Left lung (tissue), 10 donors: ENCODE data around the gene DYRK2. TPM values are rescaled to one million over a fixed set of nuclear protein-coding genes. Genes with fewer than 3 reads are reported as not detected.

Experiments
- ATAC-seq: fragments of 200-7000 bp; cut with Tn5 transposase; one replicate; pipeline ENCODE4 v1.9.1; 2020; ENCODE audit warnings: moderate library complexity
- DNase-seq, 4 donors: peaks; one replicate each; pipeline ENCODE4 v3.0.0-alpha.2; 2013 to 2020
- H3K27ac ChIP-seq, 2 donors: fragments of 200-600 bp; sonication (generic) in 1 of 2; one replicate each; pipeline versions ENCODE4 v1.5.0 to v1.8.0; 2020 to 2021
- H3K27me3 ChIP-seq, 2 donors: fragments of 200-600 bp; sonication (generic) in 1 of 2; one replicate each; pipeline versions ENCODE4 v1.5.0 to v1.8.0; 2020 to 2021
- H3K36me3 ChIP-seq, 2 donors: fragments of 200-600 bp; sonication (generic) in 1 of 2; one replicate each; pipeline versions ENCODE4 v1.5.0 to v1.8.0; 2020 to 2021
- H3K4me1 ChIP-seq, 2 donors: fragments of 200-600 bp; one replicate each; pipeline ENCODE4 v1.8.0; 2021
- H3K4me3 ChIP-seq, 2 donors: fragments of 200-600 bp; sonication (generic) in 1 of 2; one replicate each; pipeline versions ENCODE4 v1.5.0 to v1.8.0; 2020 to 2021; ENCODE audit warnings: mild to moderate bottlenecking in 1 of 2
- H3K9me3 ChIP-seq, 2 donors: fragments of 200-600 bp; sonication (generic) in 1 of 2; one replicate each; pipeline versions ENCODE4 v1.5.0 to v1.8.0; 2020 to 2021
- CTCF ChIP-seq, 2 donors: fragments of 200-600 bp; sonication (generic) in 1 of 2; IDR thresholded peaks; one replicate each; pipeline versions ENCODE4 v1.5.0 to v1.8.0; 2021; ENCODE audit warnings: antibody characterized with exemption in 2 of 2
- intact Hi-C, 2 donors: fragments of 100-400 bp; cut with DNase I; formaldehyde crosslinking; loops; one replicate each; pipeline versions ENCODE4 v1.11.2 to v1.14.2; 2022
- polyA plus RNA-seq, 6 donors: library from polyadenylated mRNA; unstranded; fragments of 120-200 nt; gene quantifications; one replicate each; pipeline ENCODE4 v1.2.1, GENCODE V29; 2013; ENCODE audit not compliant: insufficient read length in 6 of 6
- total RNA-seq, 2 donors: library from RNA; stranded (reverse); fragmentation: NEBNext Ultra II Directional; extraction: Animal tissue kit (Norgen Biotek cat#: 25700); gene quantifications; one replicate each; pipeline ENCODE4 v1.2.1, GENCODE V29; 2021
- donor health status: DM: no; HTN: yes; CAD: no.
- donor health status: DM: no; HTN: no; CAD: no.

DYRK2 gene
- total and polyA plus RNA-seq, 8 donors = 17.4 to 22.8 (median 22.0) TPM

- Histone ChIP-seq H3K4me1 (peaks cover 0 to 12% of the 10 kb centered on the region in 2 donors), H3K27ac (no peak overlapping the region), H3K36me3 (no peaks in the 10 kb centered on the region), H3K4me3 (no peak overlapping the region), H3K27me3 (no peaks in the 10 kb centered on the region), H3K9me3 (no peaks in the 10 kb centered on the region)
- ATAC-seq (no peak), DNase-seq (no peak)
- intact Hi-C loops = no loop called here
- no peak for TF ChIP-seq CTCF (IDR thresholded peaks at IDR 0.05)
Observed at GRCh38 chr12:67704071-67704470, 55.5 kb downstream of the DYRK2 start.

GRCh38 chr12:67705394-67706370 is 57.1 kb downstream of the DYRK2 start:
- no peaks in the 10 kb centered on the region for H3K36me3 ChIP-seq
- intact Hi-C loops = no loop called here
- no peak overlapping the region for H3K4me3 ChIP-seq
- H3K27ac ChIP-seq = no peak overlapping the region
- H3K9me3 ChIP-seq = no peaks in the 10 kb centered on the region
- no peak for TF ChIP-seq CTCF (IDR thresholded peaks at IDR 0.05)
- DNase-seq = peak in 2 of 4 donors; percentile 46 to 72
- peaks cover 0 to 6% of the 10 kb centered on the region in 2 donors for H3K4me1 ChIP-seq
- no peak for ATAC-seq
- H3K27me3 ChIP-seq = no peaks in the 10 kb centered on the region

- H3K9me3 ChIP-seq = no peaks in the 10 kb centered on the region
- H3K4me3 ChIP-seq = no peak overlapping the region
- H3K36me3 ChIP-seq = no peaks in the 10 kb centered on the region
- intact Hi-C loops = no loop called here
- H3K27ac ChIP-seq = no peak overlapping the region
- TF ChIP-seq CTCF (IDR thresholded peaks at IDR 0.05) = no peak
- DNase-seq = no peak
- no peak for ATAC-seq
- peaks cover 0 to 6% of the 10 kb centered on the region in 2 donors for H3K4me1 ChIP-seq
- H3K27me3 ChIP-seq = no peaks in the 10 kb centered on the region
Observed at GRCh38 chr12:67709367-67709954, 60.9 kb downstream of the DYRK2 start.

DNA sequence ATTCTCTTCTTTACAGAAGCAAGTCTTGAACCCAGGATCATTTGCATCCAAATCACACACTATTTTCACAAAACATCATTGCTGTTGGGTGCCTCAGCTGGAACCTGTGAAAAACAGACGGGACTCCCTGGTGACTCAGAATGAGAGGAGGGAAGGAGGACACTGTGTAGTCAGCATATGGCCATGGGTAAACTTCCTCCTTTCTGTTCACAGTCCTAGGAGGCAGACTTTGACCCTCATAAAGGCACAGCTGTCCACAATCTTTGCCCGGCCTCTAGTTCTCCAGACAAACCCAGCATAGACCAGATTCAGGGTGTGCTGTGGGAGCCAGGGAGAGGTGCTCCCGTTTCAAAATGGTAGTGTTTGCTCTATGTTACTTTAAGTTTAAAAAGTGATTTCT is 62.0 kb downstream of the DYRK2 start:
- H3K9me3 ChIP-seq = no peaks in the 10 kb centered on the region
- no peaks in the 10 kb centered on the region for H3K27me3 ChIP-seq
- ATAC-seq (peak; percentile 76), DNase-seq (no peak)
- no peak overlapping the region for H3K27ac ChIP-seq
- no peak for TF ChIP-seq CTCF (IDR thresholded peaks at IDR 0.05)
- peaks cover 0 to 6% of the 10 kb centered on the region in 2 donors for H3K4me1 ChIP-seq
- intact Hi-C loops = no loop called here
- H3K36me3 ChIP-seq = no peaks in the 10 kb centered on the region
- no peak overlapping the region for H3K4me3 ChIP-seq

GRCh38 chr12:67712011-67712410 is 63.5 kb downstream of the DYRK2 start:
- Histone ChIP-seq H3K27me3 (no peaks in the 10 kb centered on the region), H3K9me3 (no peaks in the 10 kb centered on the region), H3K4me3 (no peak overlapping the region), H3K27ac (no peak overlapping the region), H3K36me3 (no peaks in the 10 kb centered on the region), H3K4me1 (no peaks in the 10 kb centered on the region)
- ATAC-seq = no peak
- no peak for DNase-seq
- intact Hi-C loops = no loop called here
- no peak for TF ChIP-seq CTCF (IDR thresholded peaks at IDR 0.05)
